Right lobe of liver (tissue), 4 donors: ENCODE data around the gene ELK3.

Experiments used
- POLR2A ChIP-seq: fragments of 450-650 bp; IDR thresholded peaks from one replicate; pipeline ENCODE4 v1.6.1; 2017; ENCODE audit warnings: antibody characterized with exemption, mild to moderate bottlenecking
- TF ChIP-seq, protein P1 (sequence below), 4 donors: fragments of 200-600 bp in 3 of 4; fragments of 450-650 bp in 1 of 4; IDR thresholded peaks; one replicate each; pipeline versions ENCODE4 v1.5.1 to v1.8.0; 2016 to 2022; ENCODE audit warnings: antibody characterized with exemption in 4 of 4, mild to moderate bottlenecking in 2 of 4
- donor health status: DM: no; HTN: no; CAD: no.
- donor health status: DM: no; HTN: no; CAD: no.
- donor health status: DM: no; HTN: yes; CAD: no.

DNA sequence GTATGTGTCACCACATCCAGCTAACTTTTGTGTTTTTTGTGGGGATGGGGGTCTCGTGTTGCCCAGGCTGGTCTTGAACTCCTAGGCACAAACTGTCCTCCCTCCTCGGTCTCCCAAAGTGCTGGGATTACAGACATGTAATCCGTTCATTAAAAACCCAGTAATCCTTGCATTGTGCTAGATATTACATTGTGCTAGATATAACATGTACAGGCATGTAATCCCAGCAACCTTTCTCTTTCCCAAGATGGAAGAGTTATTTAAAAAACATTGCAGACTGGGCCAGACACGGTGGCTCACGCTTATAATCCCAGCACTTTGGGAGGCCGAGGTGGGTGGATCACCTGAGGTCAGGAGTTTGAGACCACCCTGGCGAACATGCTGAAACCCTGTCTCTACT, 19.7 kb downstream of the ELK3 start:
- no peak for TF ChIP-seq POLR2A
- TF ChIP-seq, protein P1, sequence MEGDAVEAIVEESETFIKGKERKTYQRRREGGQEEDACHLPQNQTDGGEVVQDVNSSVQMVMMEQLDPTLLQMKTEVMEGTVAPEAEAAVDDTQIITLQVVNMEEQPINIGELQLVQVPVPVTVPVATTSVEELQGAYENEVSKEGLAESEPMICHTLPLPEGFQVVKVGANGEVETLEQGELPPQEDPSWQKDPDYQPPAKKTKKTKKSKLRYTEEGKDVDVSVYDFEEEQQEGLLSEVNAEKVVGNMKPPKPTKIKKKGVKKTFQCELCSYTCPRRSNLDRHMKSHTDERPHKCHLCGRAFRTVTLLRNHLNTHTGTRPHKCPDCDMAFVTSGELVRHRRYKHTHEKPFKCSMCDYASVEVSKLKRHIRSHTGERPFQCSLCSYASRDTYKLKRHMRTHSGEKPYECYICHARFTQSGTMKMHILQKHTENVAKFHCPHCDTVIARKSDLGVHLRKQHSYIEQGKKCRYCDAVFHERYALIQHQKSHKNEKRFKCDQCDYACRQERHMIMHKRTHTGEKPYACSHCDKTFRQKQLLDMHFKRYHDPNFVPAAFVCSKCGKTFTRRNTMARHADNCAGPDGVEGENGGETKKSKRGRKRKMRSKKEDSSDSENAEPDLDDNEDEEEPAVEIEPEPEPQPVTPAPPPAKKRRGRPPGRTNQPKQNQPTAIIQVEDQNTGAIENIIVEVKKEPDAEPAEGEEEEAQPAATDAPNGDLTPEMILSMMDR (IDR thresholded peaks at IDR 0.05): no peak
